Prostate gland (tissue), 2 donors: ENCODE data around the gene NFKBIL1.

Source experiments
- POLR2AphosphoS5 ChIP-seq: sonication (generic); formaldehyde crosslinking; IDR thresholded peaks from one replicate; pipeline ENCODE4 v1.6.1; 2017; ENCODE audit warnings: antibody characterized with exemption
- TF ChIP-seq, protein P1 (sequence below), 4 experiments: fragments of 200-600 bp in 2 of 4; fragments of 450-650 bp in 2 of 4; sonication (generic) in 2 of 4; IDR thresholded peaks; 1 replicate in 3 of 4; 2 replicates in 1 of 4; pipeline ENCODE4 v1.5.1; 2016 to 2019; ENCODE audit warnings: antibody characterized with exemption in 4 of 4, mild to moderate bottlenecking in 2 of 4, moderate library complexity in 2 of 4

DNA sequence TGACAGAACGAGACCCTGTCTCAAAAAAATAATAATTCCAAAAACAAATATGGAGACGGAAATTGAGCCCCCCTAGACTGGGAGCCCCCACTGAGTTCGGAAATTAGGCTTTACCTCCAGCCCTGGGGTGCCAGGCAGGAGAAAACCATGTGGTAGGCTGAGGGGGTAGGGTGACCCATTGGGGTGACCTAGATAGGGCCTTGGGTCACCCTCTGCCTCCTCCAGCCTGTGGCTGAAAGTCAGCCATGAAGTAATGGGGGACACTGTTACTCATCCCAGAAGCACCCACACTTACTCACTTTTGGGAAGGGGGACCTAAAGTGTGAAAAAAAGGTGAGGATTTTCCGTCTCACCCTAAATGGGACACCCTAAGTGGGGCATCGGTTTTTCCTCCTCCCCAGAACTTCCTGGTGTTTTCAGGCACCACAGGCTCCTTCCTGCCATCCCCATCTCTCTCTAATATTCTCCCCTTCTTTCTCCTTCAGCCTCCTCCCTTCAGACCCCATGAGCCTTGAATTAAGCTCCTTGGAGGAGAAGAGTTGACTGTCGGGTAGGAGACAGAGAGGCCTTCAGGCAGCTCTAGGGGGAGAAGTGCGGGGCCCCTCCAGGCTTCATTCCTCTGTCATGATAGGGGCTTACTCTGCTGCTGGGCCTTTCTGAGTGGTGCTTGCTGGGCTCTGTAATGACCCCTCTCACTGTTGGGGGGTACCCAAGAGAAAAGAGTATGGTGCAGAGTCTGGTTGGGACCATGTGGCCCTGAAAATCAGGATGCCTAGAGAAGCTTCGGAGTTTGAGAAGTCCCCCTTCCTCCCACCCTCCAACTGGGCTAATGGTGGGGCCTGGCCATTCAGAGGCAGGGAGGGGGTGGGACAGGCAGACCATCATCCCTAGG lies 32.4 kb downstream of the NFKBIL1 start:
- no peak for TF ChIP-seq POLR2AphosphoS5
- TF ChIP-seq, protein P1, sequence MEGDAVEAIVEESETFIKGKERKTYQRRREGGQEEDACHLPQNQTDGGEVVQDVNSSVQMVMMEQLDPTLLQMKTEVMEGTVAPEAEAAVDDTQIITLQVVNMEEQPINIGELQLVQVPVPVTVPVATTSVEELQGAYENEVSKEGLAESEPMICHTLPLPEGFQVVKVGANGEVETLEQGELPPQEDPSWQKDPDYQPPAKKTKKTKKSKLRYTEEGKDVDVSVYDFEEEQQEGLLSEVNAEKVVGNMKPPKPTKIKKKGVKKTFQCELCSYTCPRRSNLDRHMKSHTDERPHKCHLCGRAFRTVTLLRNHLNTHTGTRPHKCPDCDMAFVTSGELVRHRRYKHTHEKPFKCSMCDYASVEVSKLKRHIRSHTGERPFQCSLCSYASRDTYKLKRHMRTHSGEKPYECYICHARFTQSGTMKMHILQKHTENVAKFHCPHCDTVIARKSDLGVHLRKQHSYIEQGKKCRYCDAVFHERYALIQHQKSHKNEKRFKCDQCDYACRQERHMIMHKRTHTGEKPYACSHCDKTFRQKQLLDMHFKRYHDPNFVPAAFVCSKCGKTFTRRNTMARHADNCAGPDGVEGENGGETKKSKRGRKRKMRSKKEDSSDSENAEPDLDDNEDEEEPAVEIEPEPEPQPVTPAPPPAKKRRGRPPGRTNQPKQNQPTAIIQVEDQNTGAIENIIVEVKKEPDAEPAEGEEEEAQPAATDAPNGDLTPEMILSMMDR (IDR thresholded peaks at IDR 0.05), result no peak
